Measurements from ENCODE around the gene PPP3CA. TPM values are rescaled to one million over a fixed set of nuclear protein-coding genes. Genes with fewer than 3 reads are reported as not detected.

The PPP3CA gene
- total and polyA plus RNA-seq, 2 of the 8 experiments (the other 6 are each of a cell fraction or from before 2014, with no cell fraction given) = 7.9 to 35.0 TPM

GRCh38 chr4:101346351-101347266 lies 717 bp downstream of the PPP3CA start:
- no peak overlapping the region for H3K4ac ChIP-seq (replicated peaks; ENCODE audit: insufficient read length, low read depth, low read length)
- H3K4me2 ChIP-seq (ENCODE audit: insufficient read depth in 1 of 2, low read depth in 2 of 2, low read length in 2 of 2) = peak overlapping the region; percentile 80 to 91
- ChIA-PET CTCF (ENCODE audit: partially characterized antibody) (interaction anchor here (1.3 kb wide), 1 partner anchor 20 kb away, joined by 3 read pairs; no protein-coding TSS in a partner anchor), POLR2A (ENCODE audit: partially characterized antibody) (interaction anchor here (1.2 to 1.7 kb wide), 4 partner anchors 10 to 156 kb away, joined by 3 to 5 read pairs (median 4); no protein-coding TSS in a partner anchor)
- FAIRE-seq (no peak), DNase-seq (ENCODE audit: low read depth in 1 of 2, low spot score in 2 of 2) (peak in 1 of 2 experiments; percentile 70)
- H4K5ac ChIP-seq (ENCODE audit: insufficient read length, low read depth, low read length) = peak overlapping the region; percentile 51
- no peak overlapping the region for H2BK120ac ChIP-seq (replicated peaks; ENCODE audit: low read depth, low read length)
- no peak overlapping the region for H2BK12ac ChIP-seq (ENCODE audit: low read depth, low read length)
- peaks cover 18% of the 10 kb centered on the region for H3K23me2 ChIP-seq (ENCODE audit: low read depth, low read length)
- no peak overlapping the region for H4K91ac ChIP-seq (replicated peaks; ENCODE audit: insufficient read length, low read length)
- peaks cover 0 to 2% of the 10 kb centered on the region in 2 experiments for H4K20me1 ChIP-seq (replicated peaks in 1 of 2; ENCODE audit: control insufficient read depth in 1 of 2, insufficient read depth in 2 of 2, low read length in 2 of 2)
- peak overlapping the region; percentile 68 to 98 (median 76) for H3K4me3 ChIP-seq (ENCODE audit: extremely low read depth in 1 of 4, insufficient read depth in 2 of 4, low read depth in 3 of 4, low read length in 4 of 4)
- peaks cover 0 to 41% of the 10 kb centered on the region in 2 experiments; a peak in 2 of 4 replicates for H3K79me2 ChIP-seq (ENCODE audit: control insufficient read depth in 1 of 2, insufficient read depth in 2 of 2, low read length in 2 of 2)
- H3K18ac ChIP-seq (ENCODE audit: extremely low read depth, low read length) = peak overlapping the region; percentile 71; the same call in 1 of the 2 replicates
- H3K56ac ChIP-seq (replicated peaks; ENCODE audit: insufficient read length, low read depth, low read length) = no peak overlapping the region
- no peak overlapping the region; the same call in 1 of the 2 replicates for H2AFZ ChIP-seq (ENCODE audit: low read length)
- peaks cover 0 to 7% (median 3%) of the 10 kb centered on the region in 4 experiments; a peak in 3 of 7 replicates for H3K27me3 ChIP-seq (replicated peaks in 1 of 4; ENCODE audit: control insufficient read depth in 3 of 4, extremely low read depth in 1 of 4, insufficient read depth in 3 of 4, low read length in 3 of 4)
- H2BK20ac ChIP-seq (ENCODE audit: low read length) = no peak overlapping the region
- H3K4me1 ChIP-seq (replicated peaks in 1 of 4; ENCODE audit: control insufficient read depth in 3 of 4, insufficient read depth in 4 of 4, low read length in 3 of 4) = peaks cover 0 to 9% (median 5%) of the 10 kb centered on the region in 4 experiments; a peak in 6 of 7 replicates
- H2AK5ac ChIP-seq (ENCODE audit: low read depth, low read length) = no peak overlapping the region
- 0 out of 2 replicates have a peak overlapping the region, but pooled peaks have one; percentile 15 for H2BK5ac ChIP-seq (ENCODE audit: low read depth, low read length)
- peak overlapping the region; percentile 48 to 81 (median 65) for H3K9ac ChIP-seq (replicated peaks in 1 of 4; ENCODE audit: extremely low read depth in 1 of 4, low read depth in 3 of 4, low read length in 3 of 4)
- H3K9me3 ChIP-seq (ENCODE audit: insufficient read depth in 2 of 2, low read depth in 1 of 2, low read length in 1 of 2) = no peaks in the 10 kb centered on the region
- no peak overlapping the region for H3K23ac ChIP-seq (ENCODE audit: insufficient read length)
- 1% methylated on average over 14 of the region's 93 CpGs; no CpG with 5 or more reads in 1 of the 2 experiments for WGBS, 2 experiments (ENCODE audit: extremely low coverage in 1 of 2, insufficient coverage in 1 of 2, insufficient read length in 1 of 2, insufficient replicate concordance in 2 of 2, low coverage in 1 of 2, low lambda C conversion rate in 2 of 2, missing lambda C conversion rate in 1 of 2)
- TF ChIP-seq RNF2 (IDR thresholded peaks at IDR 0.05; ENCODE audit: borderline replicate concordance, low read depth, low read length, missing control alignments, poor library complexity, severe bottlenecking) (no peak), PHF8 (conservative IDR thresholded peaks at IDR 0.05; ENCODE audit: low read depth, low read length) (peak; percentile 37; the same call in 1 of the 2 replicates), MAX (IDR thresholded peaks at IDR 0.05) (peak; percentile 38), MAFK (IDR thresholded peaks at IDR 0.05; ENCODE audit: low read depth, low read length) (no peak), ASH2L (IDR thresholded peaks at IDR 0.05; ENCODE audit: low read length) (peak; percentile 91), CEBPB (IDR thresholded peaks at IDR 0.05; ENCODE audit: low read depth, low read length) (peak; percentile 63; the same call in 1 of the 2 replicates)
- no peaks in the 10 kb centered on the region for H3K36me3 ChIP-seq (ENCODE audit: control insufficient read depth in 2 of 4, insufficient read depth in 4 of 4, low read length in 3 of 4)
- peaks cover 2% of the 10 kb centered on the region; the same call in 1 of the 2 replicates for H3K79me1 ChIP-seq (ENCODE audit: low read depth, low read length)
- H4K8ac ChIP-seq (ENCODE audit: extremely low read depth, insufficient read depth, low read length) = peak overlapping the region; percentile 93
- H2BK15ac ChIP-seq (ENCODE audit: low read length) = no peak overlapping the region
- H3K14ac ChIP-seq (ENCODE audit: insufficient read length) = no peak overlapping the region
- no peak overlapping the region for H3K27ac ChIP-seq (ENCODE audit: low read depth, low read length)

Data from H1 (cell line).